ENCODE results near the gene NPAS3.

The NPAS3 gene

GRCh38 chr14:33554988-33555387, 616.3 kb downstream of the NPAS3 start:
- no peaks in the 10 kb centered on the region for H3K9me3 ChIP-seq (ENCODE audit: insufficient read depth, low read length)
- H3K9ac ChIP-seq (ENCODE audit: low read length) = no peak overlapping the region
- no peak overlapping the region for H3K4me3 ChIP-seq (ENCODE audit: low read length)
- H3K4me2 ChIP-seq (ENCODE audit: low read length) = no peak overlapping the region
- TF ChIP-seq CTCF (IDR thresholded peaks at IDR 0.05; ENCODE audit: low read depth, low read length) (no peak), EZH2phosphoT487 (IDR thresholded peaks at IDR 0.05; ENCODE audit: low read depth) (no peak)
- no peaks in the 10 kb centered on the region for H4K20me1 ChIP-seq (ENCODE audit: insufficient read depth, low read length)
- no peak overlapping the region for H3K27ac ChIP-seq (ENCODE audit: low read length)
- peaks cover 9% of the 10 kb centered on the region for H3K4me1 ChIP-seq (ENCODE audit: low read length)
- H3K36me3 ChIP-seq (replicated peaks; ENCODE audit: low read depth, low read length) = no peaks in the 10 kb centered on the region
- no peaks in the 10 kb centered on the region for H3K79me2 ChIP-seq (ENCODE audit: low read length)
- H2AFZ ChIP-seq (ENCODE audit: low read depth, low read length) = no peak overlapping the region
- no peaks in the 10 kb centered on the region for H3K27me3 ChIP-seq (ENCODE audit: low read depth, low read length)

- no peak overlapping the region for H2AFZ ChIP-seq (ENCODE audit: low read depth, low read length)
- no peak overlapping the region for H3K4me3 ChIP-seq (ENCODE audit: low read length)
- no peak overlapping the region for H3K9ac ChIP-seq (ENCODE audit: low read length)
- no peaks in the 10 kb centered on the region for H3K9me3 ChIP-seq (ENCODE audit: insufficient read depth, low read length)
- no peaks in the 10 kb centered on the region for H3K27me3 ChIP-seq (ENCODE audit: low read depth, low read length)
- H3K79me2 ChIP-seq (ENCODE audit: low read length) = no peaks in the 10 kb centered on the region
- H3K36me3 ChIP-seq (replicated peaks; ENCODE audit: low read depth, low read length) = no peaks in the 10 kb centered on the region
- TF ChIP-seq EZH2phosphoT487 (IDR thresholded peaks at IDR 0.05; ENCODE audit: low read depth) (no peak), CTCF (IDR thresholded peaks at IDR 0.05; ENCODE audit: low read depth, low read length) (no peak)
- H3K27ac ChIP-seq (ENCODE audit: low read length) = no peak overlapping the region
- H3K4me1 ChIP-seq (ENCODE audit: low read length) = peaks cover 8% of the 10 kb centered on the region
- H3K4me2 ChIP-seq (ENCODE audit: low read length) = no peak overlapping the region
- no peaks in the 10 kb centered on the region for H4K20me1 ChIP-seq (ENCODE audit: insufficient read depth, low read length)
These were observed 617.2 kb downstream of the NPAS3 start for GRCh38 chr14:33555710-33556350.

GRCh38 chr14:33556382-33557121, 617.9 kb downstream of the NPAS3 start:
- Histone ChIP-seq H3K27ac (ENCODE audit: low read length) (no peak overlapping the region), H2AFZ (ENCODE audit: low read depth, low read length) (no peak overlapping the region), H3K27me3 (ENCODE audit: low read depth, low read length) (no peaks in the 10 kb centered on the region), H3K79me2 (ENCODE audit: low read length) (no peaks in the 10 kb centered on the region), H3K4me2 (ENCODE audit: low read length) (no peak overlapping the region), H3K4me3 (ENCODE audit: low read length) (no peak overlapping the region), H3K9ac (ENCODE audit: low read length) (no peak overlapping the region), H3K36me3 (replicated peaks; ENCODE audit: low read depth, low read length) (no peaks in the 10 kb centered on the region), H3K9me3 (ENCODE audit: insufficient read depth, low read length) (no peaks in the 10 kb centered on the region), H4K20me1 (ENCODE audit: insufficient read depth, low read length) (no peaks in the 10 kb centered on the region), H3K4me1 (ENCODE audit: low read length) (peaks cover 8% of the 10 kb centered on the region)
- TF ChIP-seq EZH2phosphoT487 (IDR thresholded peaks at IDR 0.05; ENCODE audit: low read depth) = no peak
- TF ChIP-seq CTCF (IDR thresholded peaks at IDR 0.05; ENCODE audit: low read depth, low read length) = no peak

GRCh38 chr14:33560718-33561431, 622.2 kb downstream of the NPAS3 start:
- Histone ChIP-seq H3K79me2 (ENCODE audit: low read length) (no peaks in the 10 kb centered on the region), H3K4me2 (ENCODE audit: low read length) (no peak overlapping the region), H3K36me3 (replicated peaks; ENCODE audit: low read depth, low read length) (no peaks in the 10 kb centered on the region), H3K4me1 (ENCODE audit: low read length) (peaks cover 34% of the 10 kb centered on the region), H3K9ac (ENCODE audit: low read length) (no peak overlapping the region), H2AFZ (ENCODE audit: low read depth, low read length) (no peak overlapping the region), H3K27ac (ENCODE audit: low read length) (no peak overlapping the region), H4K20me1 (ENCODE audit: insufficient read depth, low read length) (no peaks in the 10 kb centered on the region), H3K9me3 (ENCODE audit: insufficient read depth, low read length) (no peaks in the 10 kb centered on the region), H3K4me3 (ENCODE audit: low read length) (no peak overlapping the region), H3K27me3 (ENCODE audit: low read depth, low read length) (no peaks in the 10 kb centered on the region)
- TF ChIP-seq CTCF (IDR thresholded peaks at IDR 0.05; ENCODE audit: low read depth, low read length) = no peak

All from OCI-LY3 (cell line).